ENCODE results near the gene RFC3. TPM values are rescaled to one million over a fixed set of nuclear protein-coding genes. Genes with fewer than 3 reads are reported as not detected.
A peak's percentile ranks its signal among the peaks of the same experiment; 100 is the strongest.

The RFC3 gene
- total RNA-seq, 1 experiment from 2014 or later, result 59.2 TPM

GRCh38 chr13:33799950-33800592 lies 17.9 kb upstream of the RFC3 start:
- no peaks in the 10 kb centered on the region for H4K20me1 ChIP-seq (ENCODE audit: control insufficient read depth, insufficient read depth, insufficient read length)
- TF ChIP-seq CTCF (conservative IDR thresholded peaks at IDR 0.05), result peak; percentile 56
- Mint-ChIP-seq H3K27ac (0 out of 7 replicates have a peak overlapping the region, but pooled peaks of 1 of the 3 experiments have one; percentile 5), H3K4me1 (peaks cover 6% of the 10 kb centered on the region in 2 experiments), H3K36me3 (ENCODE audit: insufficient read depth in 1 of 3, low read depth in 3 of 3) (no peaks in the 10 kb centered on the region), H3K27me3 (ENCODE audit: low read depth) (no peaks in the 10 kb centered on the region; the same call in 1 of the 2 replicates), H3K4me3 (no peak overlapping the region), H3K9me3 (no peaks in the 10 kb centered on the region)
- DNase-seq, result no peak
- no peaks in the 10 kb centered on the region for H3K27me3 ChIP-seq (ENCODE audit: insufficient read depth, low read length)
- WGBS (ENCODE audit: extremely low coverage, insufficient read length, low lambda C conversion rate), result no CpG with 5 or more reads among the region's 6 CpGs
- H3K4ac ChIP-seq (ENCODE audit: low read depth, low read length), result no peak overlapping the region
- H3T11ph ChIP-seq (ENCODE audit: low read length), result no peak overlapping the region
- no peak overlapping the region for H3K9ac ChIP-seq (ENCODE audit: extremely low read depth, insufficient read length, low read length)
- H2BK12ac ChIP-seq (ENCODE audit: insufficient read length, low read depth, low read length), result no peak overlapping the region
- H3K56ac ChIP-seq (ENCODE audit: insufficient read length, low read depth, low read length), result no peak overlapping the region
- no peak overlapping the region for H4K91ac ChIP-seq (ENCODE audit: insufficient read length, low read depth, low read length)
- no peaks in the 10 kb centered on the region for H3K79me2 ChIP-seq (ENCODE audit: insufficient read depth, low read length)
- H2BK5ac ChIP-seq (ENCODE audit: insufficient read length, low read length), result no peak overlapping the region
- H3K23me2 ChIP-seq (ENCODE audit: insufficient read length, low read depth, low read length, poor library complexity, severe bottlenecking), result no peaks in the 10 kb centered on the region
- H3K9me3 ChIP-seq (ENCODE audit: control insufficient read depth, low read depth, low read length), result no peaks in the 10 kb centered on the region
- H3K27ac ChIP-seq (ENCODE audit: insufficient read length, low read depth, low read length), result no peak overlapping the region
- no peak overlapping the region for H2BK20ac ChIP-seq (ENCODE audit: low read depth, low read length, poor library complexity, severe bottlenecking)
- H3K4me1 ChIP-seq (ENCODE audit: insufficient read depth, low read length), result no peaks in the 10 kb centered on the region; the same call in 1 of the 2 replicates
- no peak overlapping the region for H4K8ac ChIP-seq (replicated peaks; ENCODE audit: insufficient read length, low read depth, low read length)
- H3K18ac ChIP-seq (ENCODE audit: insufficient read length, low read depth, low read length), result no peak overlapping the region
- no peak overlapping the region for H3K4me2 ChIP-seq (ENCODE audit: insufficient read depth, insufficient read length, low read length)
- H2BK15ac ChIP-seq (ENCODE audit: low read depth, low read length), result no peak overlapping the region
- H3K14ac ChIP-seq (ENCODE audit: insufficient read depth, low read length), result no peak overlapping the region
- no peaks in the 10 kb centered on the region for H3K79me1 ChIP-seq (ENCODE audit: insufficient read depth, low read depth, low read length, poor library complexity, severe bottlenecking)
- H3K23ac ChIP-seq (ENCODE audit: insufficient read length, low read depth, low read length), result no peak overlapping the region
- H2BK120ac ChIP-seq (ENCODE audit: low read depth, low read length, poor library complexity, severe bottlenecking), result no peak overlapping the region
- no peak overlapping the region for H2AFZ ChIP-seq (ENCODE audit: low read length)
- H4K5ac ChIP-seq (ENCODE audit: insufficient read length, low read depth, low read length), result no peak overlapping the region
- H2AK5ac ChIP-seq (ENCODE audit: insufficient read length, low read length), result no peak overlapping the region

All from H9 (cell line).